ENCODE results near the gene DPYSL5.

DPYSL5 gene

GRCh38 chr2:26997394-26997793 is 149.5 kb downstream of the DPYSL5 start:
- no peak for DNase-seq

- no peak for DNase-seq
Measured at GRCh38 chr2:26998323-26998722, 150.4 kb downstream of the DPYSL5 start.

Data from suppressor macrophage treated with lipopolysaccharide for 4 hours (primary cell).